HG02884 (cell line): ENCODE results near the gene HSD11B1L.
"Not testable (repeated sequence)": the region's sequence is repeated elsewhere in the genome, so short reads cannot be mapped to it uniquely, and the experiment has no call there.

Experiments used
- ATAC-seq: cut with Tn5 transposase; IDR thresholded peaks from one replicate; pipeline ENCODE4 v1.9.1; 2021; ENCODE audit warnings: mild to moderate bottlenecking, moderate library complexity; ENCODE audit not compliant: unreplicated experiment

Gene HSD11B1L

DNA sequence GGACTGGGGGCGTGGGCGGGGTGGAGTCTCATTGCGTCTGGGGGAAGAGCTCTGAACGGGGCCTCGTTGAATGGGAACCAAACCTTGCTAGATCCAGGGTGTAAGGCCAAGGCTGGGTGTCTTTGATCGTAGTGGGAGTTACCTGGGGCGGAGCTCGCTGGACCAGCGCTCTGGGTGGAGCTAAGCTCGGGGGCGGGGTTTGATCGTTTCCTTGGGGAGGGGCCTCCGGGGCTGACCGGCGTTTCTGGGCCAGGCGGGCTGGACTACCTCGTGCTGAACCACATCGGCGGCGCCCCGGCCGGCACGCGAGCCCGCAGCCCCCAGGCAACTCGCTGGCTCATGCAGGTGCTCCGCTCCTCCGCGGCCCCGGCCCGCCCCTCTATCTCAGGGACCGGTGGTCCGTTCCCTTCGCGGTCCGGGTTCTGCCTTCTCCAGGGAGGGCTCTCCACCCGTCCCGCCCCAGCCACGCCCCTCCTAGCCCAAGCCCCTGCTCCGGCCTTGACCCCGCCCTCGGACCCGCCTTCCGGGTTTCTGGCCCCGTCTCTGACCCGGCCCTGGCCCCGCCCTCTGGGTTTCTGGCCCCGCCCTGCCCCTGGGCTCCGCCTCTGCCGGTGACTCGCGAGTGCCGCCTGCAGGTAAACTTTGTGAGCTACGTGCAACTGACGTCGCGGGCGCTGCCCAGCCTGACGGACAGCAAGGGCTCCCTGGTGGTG is 6.0 kb downstream of the HSD11B1L start:
- ATAC-seq: peak; percentile 43

DNA sequence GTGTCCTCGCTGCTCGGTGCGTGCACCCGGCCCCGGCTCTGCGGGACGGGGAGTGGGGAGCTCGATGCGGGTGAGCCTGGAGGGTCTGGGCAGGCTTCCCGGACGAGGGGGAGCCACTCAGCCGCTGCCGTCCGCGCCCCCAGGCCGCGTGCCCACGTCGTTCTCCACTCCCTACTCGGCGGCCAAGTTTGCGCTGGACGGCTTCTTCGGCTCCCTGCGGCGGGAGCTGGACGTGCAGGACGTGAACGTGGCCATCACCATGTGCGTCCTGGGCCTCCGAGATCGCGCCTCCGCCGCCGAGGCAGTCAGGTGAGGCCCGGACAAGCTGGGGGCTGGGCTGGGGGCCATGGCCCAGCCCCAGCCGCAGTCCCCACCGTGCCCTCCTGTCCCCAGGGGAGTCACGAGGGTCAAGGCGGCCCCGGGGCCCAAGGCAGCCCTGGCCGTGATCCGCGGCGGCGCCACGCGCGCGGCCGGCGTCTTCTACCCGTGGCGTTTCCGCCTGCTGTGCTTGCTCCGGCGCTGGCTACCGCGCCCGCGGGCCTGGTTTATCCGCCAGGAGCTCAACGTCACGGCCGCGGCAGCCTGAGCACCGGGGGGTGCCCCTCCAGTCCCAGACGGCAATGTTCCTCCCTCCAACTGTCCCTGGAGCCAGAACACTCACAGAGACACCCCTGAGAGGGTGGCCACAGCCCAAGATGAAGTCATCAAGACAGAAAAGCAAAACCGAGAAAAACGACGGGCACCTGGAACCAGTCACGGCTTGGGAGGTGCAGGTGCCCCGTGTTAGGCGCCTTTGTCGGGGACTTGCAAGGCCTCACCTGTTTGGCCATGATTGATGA is 6.8 kb downstream of the HSD11B1L start:
- ATAC-seq: no peak

DNA sequence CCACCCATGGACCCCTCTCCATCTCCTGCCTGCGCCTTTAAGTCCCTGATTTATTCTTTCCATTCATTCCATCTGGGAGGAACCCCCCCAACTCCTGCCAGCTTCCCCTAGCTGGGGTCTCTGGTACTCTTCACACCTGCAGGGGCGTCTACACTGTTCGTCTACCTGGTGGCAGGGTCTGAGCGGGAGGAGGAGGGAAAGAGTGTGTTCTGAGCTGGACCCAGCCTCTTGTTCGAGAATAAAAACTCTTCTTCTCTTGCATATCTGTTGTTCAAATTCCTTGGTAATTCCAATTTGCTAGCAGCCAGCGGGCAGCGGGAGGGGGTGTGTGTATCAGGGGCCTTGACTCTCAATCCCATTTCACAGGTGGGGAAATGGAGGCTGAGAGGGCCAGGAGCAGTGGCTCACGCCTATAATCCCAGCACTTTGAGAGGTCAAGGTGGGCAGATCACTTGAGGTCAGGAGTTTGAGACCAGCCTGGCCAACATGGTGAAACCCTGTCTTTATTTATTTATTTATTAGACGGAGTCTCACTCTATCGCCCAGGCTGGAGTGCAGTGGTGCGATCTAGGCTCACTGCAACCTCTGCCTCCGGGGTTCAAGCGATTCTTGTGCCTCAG is 7.5 kb downstream of the HSD11B1L start:
- not testable (repeated sequence) for ATAC-seq

DNA sequence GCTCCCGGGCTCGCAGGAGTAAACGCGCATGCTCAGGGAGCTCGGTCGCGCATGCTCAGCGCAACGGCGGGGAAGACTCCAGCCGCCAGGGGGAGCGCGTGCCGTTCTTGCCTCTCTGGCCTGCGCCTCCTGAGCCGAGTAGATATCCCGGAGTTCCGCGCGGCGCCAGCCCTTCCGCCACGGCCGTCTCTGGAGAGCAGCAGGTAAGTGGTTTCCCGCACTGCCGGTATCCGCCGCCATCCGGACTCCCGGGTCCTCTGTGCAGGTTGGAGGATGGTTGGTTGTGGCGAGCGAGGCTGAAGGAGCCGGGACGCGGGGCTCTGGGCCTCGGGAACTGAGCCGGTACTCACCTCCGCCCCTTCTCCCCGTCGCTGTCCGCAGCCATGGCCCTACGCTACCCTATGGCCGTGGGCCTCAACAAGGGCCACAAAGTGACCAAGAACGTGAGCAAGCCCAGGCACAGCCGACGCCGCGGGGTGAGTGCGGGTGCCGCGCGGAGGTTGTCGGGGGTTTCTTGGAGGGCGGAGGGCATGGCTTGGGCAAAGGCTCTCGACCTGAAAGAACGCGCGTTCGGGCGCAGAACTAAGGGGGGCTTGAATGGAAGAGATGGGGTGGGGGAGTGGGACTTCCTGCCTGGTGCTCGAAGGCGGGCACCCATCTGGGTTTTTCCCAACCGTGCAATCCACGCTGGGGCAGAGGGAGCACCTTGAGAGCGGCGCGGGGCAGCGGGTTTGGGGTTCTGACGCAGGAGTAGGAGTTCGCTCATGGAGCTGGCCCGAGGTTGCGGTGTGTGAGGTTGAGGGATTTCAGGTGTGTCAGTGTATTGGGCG is 9.5 kb downstream of the HSD11B1L start, which contains the start of gene RPL36:
RPL36 (plus strand) TSS at position 171 of the 830 bp plus-strand sequence; CDS start at position 384, 213 bp downstream.
- peak; percentile 38 for ATAC-seq

- ATAC-seq: no peak
Observed at GRCh38 chr19:5690955-5691821, 10.4 kb downstream of the HSD11B1L start.

DNA sequence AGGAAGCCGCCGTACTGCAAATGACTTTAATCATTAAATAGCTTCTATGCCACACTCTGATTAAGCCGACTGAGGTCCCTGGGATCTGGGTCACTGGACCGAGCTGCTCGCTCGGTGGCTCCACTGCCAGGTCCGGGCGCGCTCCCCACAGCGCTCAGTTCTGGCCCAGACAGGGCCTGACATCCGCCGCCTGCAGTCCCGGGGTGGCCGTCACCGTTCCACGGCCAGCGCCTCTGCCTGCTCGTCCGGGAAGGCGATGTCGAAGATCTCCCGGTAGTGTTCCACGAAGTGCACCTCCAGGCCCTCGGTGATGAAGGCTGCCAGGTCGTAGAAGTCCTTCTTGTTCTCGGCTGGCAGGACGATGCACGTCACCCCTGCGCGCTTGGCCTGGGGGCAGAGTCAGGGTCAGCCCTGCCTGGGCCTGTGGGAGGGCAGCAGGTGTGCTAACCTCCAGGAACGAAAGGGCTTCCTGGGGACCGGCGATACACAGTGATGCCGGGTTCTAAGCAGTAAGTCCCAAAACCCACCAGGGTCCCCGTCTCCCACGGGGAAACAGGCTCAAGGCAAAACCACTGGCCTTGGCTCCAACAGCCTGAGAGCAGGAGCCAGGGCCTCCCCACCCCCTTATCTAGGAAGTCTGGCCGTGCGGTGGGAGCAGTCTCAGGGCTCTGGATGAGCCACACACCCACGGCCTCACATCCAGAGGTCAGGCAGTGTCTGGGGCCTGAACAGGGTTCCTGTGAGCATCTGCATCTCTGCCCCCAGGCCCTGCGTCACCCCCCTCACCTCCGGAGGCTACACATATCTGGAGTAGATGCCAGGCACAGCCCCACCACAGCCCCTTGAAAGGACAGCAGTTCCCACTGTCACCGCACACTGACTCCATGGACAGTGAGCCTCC is 11.2 kb downstream of the HSD11B1L start:
- no peak for ATAC-seq

- ATAC-seq: no peak
Observed at GRCh38 chr19:5692723-5693194, 11.9 kb downstream of the HSD11B1L start.

- no peak for ATAC-seq
Observed at GRCh38 chr19:5693195-5694166, 12.7 kb downstream of the HSD11B1L start.

- ATAC-seq: no peak
Observed at GRCh38 chr19:5694167-5694955, 13.5 kb downstream of the HSD11B1L start.

DNA sequence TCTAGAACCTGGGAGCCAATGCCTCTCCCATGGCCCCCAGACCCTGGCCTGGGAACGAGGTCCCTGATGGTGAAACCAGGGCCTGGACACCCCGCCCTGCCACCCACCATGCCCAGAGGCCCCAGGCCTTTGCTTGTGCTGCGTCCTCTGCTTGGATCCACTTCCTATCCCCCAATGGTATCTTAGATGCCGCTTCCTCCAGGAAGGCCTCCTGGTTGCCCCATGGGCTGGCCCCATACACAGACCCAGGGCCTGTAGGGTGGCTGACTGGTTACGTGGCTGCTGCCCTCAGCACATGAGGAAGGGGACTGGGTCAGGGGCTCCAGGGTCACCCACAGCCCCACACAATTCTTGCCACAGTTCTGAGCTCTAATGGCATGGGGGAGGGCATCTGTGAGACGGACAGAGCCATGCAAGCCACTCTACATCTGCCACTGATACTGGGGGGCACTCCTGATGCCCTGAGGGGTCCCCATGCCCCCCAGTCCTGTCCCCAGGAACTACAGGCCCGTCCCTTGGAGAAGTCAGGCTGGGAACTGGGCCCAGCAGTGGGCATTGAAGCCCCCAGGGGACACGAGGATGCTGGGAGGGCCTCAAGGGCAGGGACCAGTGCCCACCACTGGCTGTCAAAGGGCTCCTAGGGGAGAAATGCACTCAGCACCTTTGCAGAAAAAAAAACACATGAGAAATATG is 14.3 kb downstream of the HSD11B1L start:
- ATAC-seq: no peak

- ATAC-seq: no peak
Observed at GRCh38 chr19:5695649-5696195, 14.9 kb downstream of the HSD11B1L start.

DNA sequence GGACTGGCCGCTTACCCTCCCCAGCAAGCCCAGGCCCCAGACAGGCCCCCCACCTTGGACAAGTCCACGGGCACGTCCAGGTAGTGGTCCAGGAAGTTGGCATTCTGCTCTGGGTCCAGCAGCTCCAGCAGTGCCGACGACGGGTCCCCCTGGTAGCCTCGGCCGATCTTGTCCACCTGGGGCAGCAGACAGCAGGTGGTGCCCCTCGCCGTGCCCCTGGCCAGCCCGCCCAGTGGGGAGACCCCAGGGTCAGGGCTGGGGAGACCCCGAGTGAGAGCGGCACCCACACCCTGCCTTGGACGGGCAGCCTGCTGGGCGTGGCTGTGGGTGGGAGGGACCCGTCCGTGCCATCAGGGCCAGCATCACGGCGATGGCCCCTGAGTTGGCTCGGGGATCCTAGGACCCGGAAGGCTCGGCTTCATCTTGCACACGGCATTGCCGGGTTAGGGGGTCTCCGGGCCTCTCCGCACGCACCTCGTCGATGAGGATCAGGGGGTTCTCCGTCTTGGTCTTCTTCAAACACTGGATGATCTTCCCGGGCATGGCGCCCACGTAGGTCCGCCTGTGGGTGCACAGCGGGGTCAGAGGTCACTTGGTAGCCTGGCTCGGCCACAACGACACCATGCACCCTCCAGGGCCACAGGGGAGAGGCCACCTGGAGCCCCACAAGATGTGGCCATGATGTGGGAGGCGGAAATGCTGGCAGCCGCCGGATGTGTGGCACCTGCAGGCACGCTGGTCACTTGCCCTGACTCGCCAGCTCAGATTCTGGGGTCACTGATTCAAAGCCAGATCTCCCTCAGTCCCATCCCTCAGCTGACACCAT is 15.6 kb downstream of the HSD11B1L start:
- no peak for ATAC-seq

DNA sequence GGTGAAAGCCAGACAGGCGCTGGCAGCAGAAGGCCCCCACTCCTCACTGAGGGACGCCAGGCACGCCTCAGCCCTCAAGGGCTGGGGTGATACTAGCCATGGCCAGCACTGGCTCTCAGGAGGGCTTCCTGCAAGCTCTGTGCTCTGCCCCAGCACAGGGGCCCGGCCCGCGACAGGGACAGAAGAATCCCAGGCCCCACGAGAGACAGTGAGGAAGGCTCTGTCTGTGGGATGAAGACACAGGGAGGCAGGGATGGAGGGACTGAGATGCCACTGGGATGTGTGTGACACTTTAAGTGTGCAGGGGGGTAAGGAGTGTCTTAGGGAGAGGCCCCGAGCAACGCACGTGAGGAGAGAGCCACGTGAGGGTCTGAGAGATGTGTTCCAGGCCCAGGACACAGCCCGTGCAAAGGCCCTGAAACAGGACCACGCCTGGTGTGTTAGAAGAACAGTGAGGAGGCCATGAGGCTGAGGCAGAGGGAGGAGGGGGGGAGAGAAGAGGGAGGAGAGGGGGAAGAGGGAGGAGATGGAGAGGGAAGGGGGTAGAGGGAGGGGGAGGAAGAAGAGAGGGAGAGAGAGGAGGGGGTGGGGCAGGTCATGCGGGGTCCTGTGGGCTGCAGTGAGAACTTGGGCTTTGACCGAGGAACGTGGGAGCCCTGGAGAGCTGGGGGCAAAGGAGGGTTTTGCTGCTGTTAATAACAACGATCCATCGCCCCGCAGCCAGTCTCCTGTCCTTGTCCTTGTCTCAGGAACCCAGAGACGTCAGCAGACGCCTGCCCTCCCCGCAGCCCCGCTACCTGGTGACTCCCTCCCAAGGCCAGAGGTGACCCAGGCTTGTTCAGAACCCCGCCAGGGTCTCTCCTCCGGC is 16.4 kb downstream of the HSD11B1L start:
- ATAC-seq: no peak
